GM21529 (cell line): ENCODE data around the gene SLC26A5.
"Not testable (repeated sequence)": the region's sequence is repeated elsewhere in the genome, so short reads cannot be mapped to it uniquely, and the experiment has no call there.

Source experiments
- ATAC-seq: cut with Tn5 transposase; IDR thresholded peaks from one replicate; pipeline ENCODE4 v1.9.1; 2021; ENCODE audit not compliant: unreplicated experiment

SLC26A5 gene, protein sequence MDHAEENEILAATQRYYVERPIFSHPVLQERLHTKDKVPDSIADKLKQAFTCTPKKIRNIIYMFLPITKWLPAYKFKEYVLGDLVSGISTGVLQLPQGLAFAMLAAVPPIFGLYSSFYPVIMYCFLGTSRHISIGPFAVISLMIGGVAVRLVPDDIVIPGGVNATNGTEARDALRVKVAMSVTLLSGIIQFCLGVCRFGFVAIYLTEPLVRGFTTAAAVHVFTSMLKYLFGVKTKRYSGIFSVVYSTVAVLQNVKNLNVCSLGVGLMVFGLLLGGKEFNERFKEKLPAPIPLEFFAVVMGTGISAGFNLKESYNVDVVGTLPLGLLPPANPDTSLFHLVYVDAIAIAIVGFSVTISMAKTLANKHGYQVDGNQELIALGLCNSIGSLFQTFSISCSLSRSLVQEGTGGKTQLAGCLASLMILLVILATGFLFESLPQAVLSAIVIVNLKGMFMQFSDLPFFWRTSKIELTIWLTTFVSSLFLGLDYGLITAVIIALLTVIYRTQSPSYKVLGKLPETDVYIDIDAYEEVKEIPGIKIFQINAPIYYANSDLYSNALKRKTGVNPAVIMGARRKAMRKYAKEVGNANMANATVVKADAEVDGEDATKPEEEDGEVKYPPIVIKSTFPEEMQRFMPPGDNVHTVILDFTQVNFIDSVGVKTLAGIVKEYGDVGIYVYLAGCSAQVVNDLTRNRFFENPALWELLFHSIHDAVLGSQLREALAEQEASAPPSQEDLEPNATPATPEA

DNA sequence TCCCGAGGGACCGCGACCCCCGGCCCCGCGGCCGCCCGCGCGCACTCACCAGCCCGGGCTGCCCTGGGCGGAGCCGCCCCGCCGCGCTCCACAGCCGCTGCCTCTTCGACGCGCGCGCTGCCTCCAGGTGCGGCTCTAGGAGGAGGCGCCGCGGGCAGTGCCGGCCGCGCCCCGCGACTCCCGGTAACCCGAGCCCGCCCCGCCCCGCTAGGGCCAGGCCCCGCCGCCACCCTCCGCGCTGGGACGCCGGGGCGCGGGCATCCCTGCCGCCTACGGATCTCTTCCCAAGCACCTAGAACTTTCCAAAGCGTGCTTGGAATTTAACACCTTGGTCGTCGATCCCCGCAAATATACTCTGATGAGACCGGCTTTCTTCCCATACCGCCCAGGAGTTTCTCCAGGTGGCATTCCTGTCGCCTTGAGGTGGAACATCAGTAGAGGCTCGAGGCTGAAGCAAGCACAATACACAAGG is at the start of gene SLC26A5:
TSS of gene SLC26A5 (minus strand) at position 159 of the 472 bp plus-strand sequence. CDS start 24,693 bp downstream, outside the sequence.
- ATAC-seq = no peak

DNA sequence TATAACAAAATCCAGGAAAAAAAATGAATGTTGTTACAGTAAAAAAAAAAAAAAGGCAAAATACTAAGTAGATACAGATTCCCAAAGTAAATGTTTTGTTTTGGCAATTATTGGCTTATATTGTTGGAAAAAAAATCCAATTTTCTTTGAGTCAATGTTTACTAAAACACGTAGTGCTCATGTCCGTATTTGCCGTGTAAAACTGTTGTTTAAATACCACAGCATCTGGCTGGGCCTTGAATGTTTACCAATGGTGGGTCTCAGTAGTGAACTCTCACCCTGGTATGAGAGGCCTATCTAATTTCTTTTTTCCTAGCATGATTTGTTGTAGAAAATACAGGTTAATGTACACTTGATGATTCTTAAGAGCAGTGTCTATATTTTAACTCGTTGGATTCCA is 41.4 kb upstream of the SLC26A5 start:
- no peak for ATAC-seq

DNA sequence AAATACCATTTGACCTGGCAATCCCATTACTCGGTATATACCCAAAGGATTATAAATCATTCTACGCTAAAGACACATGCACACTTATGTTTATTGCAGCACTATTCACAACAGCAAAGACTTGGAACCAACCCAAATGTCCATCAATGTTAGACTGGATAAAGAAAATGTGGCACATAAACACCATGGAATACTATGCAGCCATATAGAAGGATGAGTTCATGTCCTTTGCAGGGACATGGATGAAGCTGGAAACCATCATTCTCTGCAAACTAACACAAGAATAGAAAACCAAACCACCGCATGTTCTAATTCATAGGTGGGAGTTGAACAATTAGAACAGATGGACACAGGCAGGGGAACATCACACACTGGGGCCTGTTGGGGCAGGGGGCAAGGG is 40.9 kb upstream of the SLC26A5 start:
- ATAC-seq = not testable (repeated sequence)

DNA sequence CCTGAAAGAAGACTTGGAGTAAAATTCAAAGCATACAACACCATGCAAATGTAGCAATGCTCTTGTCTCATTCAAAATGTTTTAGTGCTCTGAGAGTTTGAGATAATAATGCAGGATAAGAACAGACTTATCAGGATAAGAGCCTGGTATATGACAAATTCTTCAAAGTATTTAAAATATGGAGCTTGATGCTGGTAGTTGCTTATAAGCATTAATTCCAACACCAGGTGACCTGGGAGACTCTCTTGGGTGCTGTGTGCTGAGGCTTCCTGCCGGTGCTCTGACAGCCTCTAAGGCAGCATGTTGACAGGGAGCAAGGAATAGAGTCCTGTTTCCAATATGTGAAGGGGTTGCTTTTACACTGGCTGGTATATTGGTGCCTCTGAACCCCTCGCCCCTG is 34.8 kb upstream of the SLC26A5 start:
- ATAC-seq = no peak

DNA sequence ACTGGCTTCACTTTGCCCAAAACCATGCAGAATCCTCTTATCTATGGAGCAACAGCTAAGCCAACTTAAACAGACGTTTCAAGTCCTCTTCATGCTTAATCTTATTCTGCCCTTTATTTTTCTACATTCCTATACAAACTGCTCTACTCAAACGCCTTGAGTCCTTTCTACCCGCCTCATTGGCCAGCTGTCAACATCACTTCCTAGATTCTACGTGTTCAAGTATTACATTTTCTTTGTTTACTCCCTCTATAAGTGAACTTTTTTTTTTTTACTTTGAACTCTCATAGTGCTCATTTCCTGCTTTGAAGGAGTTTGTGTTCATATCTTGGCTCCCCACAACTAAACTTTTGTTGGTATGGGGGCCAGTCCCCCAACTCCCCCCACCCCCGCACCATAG is 28.9 kb upstream of the SLC26A5 start:
- no peak for ATAC-seq

DNA sequence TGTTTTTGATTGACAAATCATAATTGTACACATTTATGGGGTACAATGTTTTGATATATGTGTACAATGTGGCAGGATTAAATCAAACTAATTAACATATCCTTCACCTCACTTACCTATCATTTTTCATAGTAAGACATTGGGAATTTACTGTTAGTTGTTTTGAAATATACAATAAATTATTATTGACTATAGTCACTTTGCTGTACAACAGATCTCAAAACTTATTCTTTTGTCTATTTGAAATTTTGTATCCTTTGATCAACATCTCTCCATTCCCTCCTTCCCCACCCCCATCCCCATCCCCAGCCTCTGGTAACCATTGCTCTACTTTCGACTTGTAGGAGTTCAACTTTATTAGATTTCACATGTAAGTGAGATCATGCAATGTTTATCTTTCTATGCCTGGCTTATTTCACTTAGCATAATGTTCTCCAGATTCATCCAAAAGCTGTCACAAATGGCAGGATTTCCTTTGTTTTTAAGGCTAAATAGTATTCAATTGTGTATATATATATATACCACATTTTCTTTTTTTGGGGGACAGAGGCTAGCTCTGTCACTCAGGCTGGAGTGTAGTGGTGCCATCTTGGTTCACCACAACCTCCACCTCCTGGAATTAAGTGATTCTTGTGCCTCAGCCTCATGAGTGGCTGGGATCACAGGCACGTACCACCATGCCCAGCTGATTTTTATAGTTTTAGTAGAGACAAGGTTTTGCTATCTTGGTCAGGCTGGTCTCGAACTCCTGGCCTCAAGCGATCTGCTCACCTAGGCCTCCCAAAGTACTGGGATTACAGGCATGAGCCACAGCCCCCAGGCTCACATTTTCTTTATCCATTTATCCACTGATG is 23.3 kb upstream of the SLC26A5 start:
- ATAC-seq = no peak

DNA sequence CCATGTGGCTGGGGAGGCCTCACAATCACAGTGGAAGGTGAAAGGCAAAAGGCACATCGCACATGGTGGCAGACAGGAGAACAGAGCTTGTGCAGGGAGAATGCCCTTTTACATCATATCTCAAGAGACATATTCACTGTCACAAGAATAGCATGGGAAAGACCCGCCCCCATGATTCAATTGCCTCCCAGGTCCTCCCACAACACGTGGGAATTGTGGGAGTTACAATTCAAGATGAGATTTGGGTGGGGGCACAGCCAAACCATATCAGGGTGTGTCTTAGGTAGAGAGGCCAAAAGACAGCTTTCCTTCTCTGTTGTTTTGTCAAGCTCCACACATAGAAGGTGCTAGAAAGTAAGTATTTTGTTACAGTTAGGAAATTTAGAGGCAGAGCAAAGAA is 20.8 kb upstream of the SLC26A5 start:
- ATAC-seq = no peak

DNA sequence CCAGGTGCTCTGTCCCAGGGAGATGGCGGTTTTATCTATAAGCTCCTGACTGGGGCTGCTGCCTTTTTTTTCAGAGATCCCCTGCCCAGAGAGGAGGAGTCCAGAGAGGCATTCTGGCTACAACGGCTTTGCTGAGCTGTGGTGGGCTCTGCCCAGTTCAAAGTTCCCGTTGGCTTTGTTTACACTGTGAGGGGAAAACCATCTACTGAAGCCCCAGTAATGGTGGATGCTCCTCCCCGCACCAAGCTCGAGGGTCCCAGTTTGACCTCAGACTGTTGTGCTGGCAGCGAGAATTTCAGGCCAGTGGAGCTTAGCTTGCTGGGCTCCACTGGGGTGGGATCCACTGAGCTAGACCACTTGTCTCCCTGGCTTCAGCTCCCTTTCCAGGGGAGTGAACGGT is 16.4 kb upstream of the SLC26A5 start:
- no peak for ATAC-seq

DNA sequence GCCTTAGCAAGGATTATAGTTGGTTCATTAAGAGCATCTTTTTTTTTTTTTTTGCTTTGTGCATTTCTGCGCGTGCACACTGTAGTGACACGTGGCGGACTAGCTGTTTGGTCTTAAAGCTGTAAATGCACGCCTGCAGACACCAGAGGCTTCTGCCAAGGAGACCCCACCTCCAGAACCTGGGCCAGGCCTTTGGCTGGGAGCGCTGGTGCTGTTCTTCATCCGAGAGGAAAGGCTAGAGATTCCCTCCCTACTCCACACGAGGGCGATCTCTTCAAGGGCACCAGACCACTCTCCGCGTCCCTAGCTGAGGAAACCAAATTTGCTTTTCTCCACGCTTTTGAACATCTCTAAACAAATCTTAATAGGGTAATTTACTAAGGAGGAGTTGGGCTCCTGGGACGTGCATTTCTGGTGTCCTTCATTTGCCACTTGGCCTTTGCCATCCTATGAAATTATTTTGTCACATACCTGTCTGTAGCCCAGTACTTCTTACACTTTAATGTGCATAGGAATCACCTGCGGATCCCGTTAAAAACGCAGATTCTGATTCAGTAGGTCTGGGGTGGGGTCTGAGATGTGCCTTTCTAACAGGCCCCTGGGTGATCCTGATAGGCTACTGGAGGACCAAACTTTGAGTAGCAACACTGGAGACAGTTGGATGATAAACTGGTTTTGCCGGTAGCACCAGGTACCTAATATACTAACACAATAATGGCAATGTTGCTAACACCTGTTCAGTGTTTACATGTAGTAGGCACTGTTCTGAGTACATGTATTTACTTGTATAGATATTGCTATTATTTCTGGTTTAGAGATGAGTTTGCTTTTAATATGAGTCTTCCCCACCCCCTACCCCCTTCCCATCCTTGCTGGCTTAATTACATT is 1.3 kb upstream of the SLC26A5 start:
- peak; percentile 69 for ATAC-seq

DNA sequence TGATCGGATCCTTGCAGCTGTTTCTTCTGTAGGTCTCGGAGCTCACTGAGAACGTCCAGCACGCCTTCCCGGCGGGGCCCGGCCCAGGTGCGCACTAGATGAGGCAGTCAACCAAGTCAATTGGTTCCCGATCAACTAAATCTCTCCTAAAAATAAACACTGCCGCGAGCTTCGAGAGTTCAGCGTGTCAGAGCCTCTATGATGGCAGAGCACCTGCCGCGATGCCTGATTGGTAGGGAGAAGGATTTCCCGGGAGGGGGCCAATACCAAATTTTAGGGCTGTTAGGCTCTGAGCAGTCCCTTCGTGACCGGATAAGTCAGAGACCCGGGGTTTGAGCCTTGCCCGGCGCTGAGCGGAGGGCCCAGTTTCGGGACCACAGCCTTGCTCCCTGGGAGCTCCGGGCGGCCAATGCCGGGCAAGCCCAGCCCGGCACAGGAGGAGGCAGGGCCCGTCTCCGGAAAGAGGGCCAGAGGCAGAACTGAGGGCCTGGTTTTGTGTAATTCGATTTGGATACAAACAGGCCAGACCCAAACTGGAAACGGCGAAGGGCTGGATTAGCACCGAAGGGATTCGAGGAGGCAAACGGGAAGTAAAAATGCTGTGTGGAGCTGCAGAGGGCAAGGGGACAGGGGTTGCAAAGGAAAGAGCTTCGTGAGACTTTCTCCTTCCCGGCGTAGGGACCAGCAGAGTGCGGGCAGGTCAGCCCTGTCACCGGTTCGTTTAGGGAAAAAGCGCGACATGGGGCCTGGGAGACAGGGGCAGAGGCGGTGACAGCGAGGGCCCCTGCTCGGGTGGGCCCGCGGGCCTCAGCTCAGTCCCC is 569 bp downstream of the SLC26A5 start:
- no peak for ATAC-seq

DNA sequence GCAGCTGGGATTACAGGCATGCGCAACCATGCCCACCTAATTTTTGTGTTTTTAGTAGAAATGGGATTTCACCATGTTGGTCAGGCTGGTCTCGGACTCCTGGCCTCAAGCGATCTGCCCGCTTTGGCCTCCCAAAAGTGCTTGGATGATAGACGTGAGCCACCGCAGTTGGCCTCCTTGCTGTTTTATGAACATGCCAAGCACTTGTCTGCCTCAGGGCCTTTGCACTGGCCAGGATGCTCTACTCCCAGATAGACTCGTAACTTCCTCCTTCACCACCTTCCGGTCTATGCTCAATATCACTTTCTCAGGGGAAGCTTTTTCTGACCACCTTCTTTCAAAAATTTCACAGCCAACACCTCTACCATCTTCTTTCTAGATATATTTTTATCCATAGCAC is 6.3 kb downstream of the SLC26A5 start:
- ATAC-seq = no peak

DNA sequence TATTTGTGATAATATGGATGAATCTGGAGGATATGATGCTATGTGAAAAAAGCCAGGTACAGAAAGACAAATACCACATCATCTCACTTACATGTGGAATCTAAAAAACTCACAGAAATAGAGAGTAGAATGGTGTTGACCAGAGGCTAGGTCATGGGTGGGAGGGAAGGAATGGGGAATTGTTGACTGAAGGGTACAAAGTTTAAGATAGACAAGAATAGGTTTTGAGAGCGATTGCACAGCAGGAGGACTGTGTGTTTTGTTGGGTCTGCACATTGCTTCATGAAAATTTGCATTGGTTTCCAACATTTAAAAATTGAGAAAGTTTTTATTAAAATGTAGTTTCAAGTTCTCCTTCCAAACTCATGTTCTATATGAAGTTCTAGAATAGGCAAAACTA is 8.4 kb downstream of the SLC26A5 start:
- no peak for ATAC-seq

DNA sequence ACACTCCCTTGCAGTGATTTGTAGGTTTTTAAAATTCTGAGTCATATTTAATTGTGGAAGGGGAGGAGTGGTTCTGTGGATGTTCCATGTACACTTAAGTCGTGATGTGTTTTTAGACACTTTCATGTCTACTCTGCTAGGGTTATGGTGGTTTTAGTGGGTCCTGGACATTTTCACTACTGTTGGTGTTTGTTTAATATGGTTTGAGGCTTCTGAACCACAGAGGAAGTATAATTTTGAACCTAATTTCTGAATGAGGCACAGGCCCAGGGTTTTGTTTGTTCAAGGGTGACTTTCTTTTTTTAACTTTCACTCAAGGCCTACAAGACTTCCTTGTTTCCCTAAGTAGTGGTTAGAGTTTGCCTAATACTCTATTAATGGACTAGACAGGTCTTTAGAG is 13.3 kb downstream of the SLC26A5 start:
- peak; percentile 67 for ATAC-seq

DNA sequence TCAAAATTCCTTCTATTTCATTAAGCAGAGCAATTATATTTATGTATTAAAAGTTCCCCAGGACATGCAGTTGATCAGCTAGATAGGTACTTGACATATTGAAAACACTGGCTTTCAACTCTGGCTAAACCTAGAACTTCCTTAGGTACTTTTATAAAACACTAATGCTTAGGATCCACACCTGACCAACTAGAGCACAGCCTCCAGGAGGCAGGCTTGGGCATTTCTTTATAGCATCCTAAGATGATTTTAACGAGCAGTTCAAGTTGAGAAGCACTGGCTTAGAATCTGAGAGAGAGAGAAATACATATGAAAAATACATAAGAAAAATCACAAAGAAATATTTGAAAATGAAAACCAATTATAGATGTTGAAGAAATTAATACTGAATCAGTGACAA is 20.8 kb downstream of the SLC26A5 start:
- ATAC-seq = no peak

DNA sequence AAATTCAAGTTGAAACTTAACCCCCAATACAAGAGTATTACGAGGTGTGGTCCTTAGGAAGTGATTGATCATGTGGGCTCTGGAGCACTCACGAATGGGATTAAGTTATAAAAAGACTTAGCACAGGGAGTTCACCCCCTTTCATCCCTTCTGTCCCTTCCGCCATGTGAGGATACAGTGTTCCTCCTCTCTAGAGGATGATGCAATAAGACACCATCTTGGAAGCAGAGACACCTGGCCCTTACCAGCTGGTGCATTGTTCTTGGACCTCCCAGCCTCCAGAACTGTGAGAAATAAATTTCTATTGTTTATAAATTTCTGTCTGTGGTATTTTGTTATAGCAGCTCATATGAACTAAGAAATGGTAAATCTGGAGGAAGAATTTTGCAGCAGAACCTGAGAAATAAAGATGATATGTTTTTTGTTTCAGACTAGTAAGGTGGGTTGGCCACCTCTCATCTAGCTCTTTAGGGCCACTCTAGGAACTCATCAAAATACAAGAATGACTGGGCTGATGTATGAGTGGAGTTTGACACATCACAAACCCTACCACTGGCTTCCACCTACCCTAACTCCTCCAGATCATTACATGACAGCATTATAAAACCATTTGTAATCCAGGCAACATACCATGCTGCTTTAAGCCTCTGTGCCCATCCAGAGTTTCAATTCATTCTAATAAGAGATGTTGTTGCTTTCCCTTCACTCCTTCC is 22.4 kb downstream of the SLC26A5 start:
- no peak for ATAC-seq

DNA sequence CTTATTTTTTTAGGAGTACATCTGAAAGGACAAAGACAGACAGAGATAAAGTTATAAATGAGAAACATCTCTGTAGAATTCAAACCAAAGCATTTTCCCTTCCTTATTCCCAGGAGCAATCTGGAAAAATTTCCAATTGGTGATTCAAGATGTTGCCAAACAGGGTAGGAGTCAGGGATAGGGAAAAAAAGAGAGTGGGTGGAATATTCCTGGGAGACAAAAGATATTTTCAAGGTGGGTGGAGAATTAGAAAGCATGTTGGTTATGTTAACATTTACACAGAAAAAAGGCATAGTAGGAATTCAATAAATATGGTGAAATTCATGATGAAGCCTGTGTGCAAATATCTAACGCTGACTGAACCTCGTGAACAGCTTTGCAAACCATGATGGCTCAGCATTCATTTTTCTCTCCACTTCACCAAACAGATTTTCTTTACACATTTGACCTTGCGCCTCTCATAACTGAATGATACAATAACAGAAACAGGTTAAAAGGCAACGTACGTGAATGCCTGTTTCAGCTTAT is 25.1 kb downstream of the SLC26A5 start:
- ATAC-seq = no peak

DNA sequence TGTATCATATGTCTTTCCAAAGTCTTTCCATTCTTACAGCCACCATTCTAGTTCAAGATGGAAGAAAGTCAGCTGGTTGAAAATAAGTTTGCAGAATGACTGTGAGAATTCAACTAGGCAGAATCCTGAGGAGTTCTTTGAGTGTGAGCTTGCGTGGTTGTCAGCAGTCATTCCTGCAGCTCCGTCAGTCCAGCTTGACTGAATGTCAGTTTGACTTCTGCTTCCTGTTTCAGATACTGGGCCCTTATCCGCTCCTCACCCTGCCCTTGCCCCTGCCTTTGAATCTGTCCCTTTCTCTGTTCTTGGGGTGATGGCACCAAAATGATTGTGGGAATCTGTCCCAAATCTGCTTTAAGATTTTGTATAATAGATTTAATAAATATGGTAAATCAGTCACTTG is 27.8 kb downstream of the SLC26A5 start:
- no peak for ATAC-seq

DNA sequence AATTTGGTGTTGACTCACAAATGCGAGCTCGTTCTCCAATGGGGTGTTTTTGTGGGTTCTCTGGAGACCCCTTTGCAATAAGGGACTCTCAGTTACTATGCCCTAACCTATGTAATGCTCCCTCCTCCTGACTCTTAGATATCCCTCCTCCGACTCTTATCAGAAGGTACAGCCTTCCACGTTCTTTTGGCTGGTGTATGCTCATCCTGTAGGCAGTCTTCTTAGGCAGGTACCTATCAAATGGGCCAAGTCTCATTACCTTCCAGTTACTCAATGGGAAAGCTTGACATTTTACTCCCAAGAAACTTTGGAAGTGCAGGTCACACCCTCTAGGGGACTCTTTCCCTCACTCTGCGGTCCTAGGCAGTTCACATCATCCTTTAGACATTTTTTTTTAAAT is 32.6 kb downstream of the SLC26A5 start:
- no peak for ATAC-seq

DNA sequence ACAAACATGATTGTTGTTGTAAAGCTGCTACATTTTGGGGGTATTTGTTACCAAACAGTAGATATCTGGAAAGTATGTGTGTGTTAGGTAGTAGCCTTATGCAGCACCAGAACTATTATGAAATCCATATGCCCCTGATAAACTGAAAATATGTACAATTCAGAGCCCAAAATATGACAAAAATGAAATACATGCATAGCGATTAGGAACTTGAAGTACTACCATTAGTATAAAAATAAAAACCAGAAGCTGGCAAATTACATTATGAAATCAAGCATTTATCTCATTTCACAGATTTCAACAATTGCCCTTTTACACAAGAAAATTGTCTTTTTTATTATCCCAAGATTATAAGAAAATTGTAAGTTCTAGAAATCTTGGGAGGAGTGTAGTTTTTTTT is 33.9 kb downstream of the SLC26A5 start:
- no peak for ATAC-seq
